CD4-positive, alpha-beta T cell treated with Interleukin-6 for 4 hours (primary cell): Measurements from ENCODE around the gene SIDT1.
A peak's percentile ranks its signal among the peaks of the same experiment; 100 is the strongest.

ENCODE experiments used
- DNase-seq: peaks from one replicate; pipeline ENCODE4 v3.0.0-alpha.2; 2020; ENCODE audit warnings: mixed read lengths

Gene SIDT1

GRCh38 chr3:113531826-113532697 is at the start of gene SIDT1:
TSS of gene SIDT1 (plus strand) at chr3:113532555. CDS start at chr3:113533022, 467 bp downstream.
- DNase-seq: peak; percentile 80

- peak; percentile 36 for DNase-seq
Measured at GRCh38 chr3:113485161-113485609, 47.2 kb upstream of the SIDT1 start.

GRCh38 chr3:113495035-113495434 is 37.3 kb upstream of the SIDT1 start:
- DNase-seq: peak; percentile 60

GRCh38 chr3:113496924-113497323 is 35.4 kb upstream of the SIDT1 start:
- no peak for DNase-seq

- DNase-seq: no peak
Measured at GRCh38 chr3:113498221-113499005, 33.9 kb upstream of the SIDT1 start.

GRCh38 chr3:113499081-113499480 is 33.3 kb upstream of the SIDT1 start:
- no peak for DNase-seq

- DNase-seq: no peak
Measured at GRCh38 chr3:113501597-113501996, 30.8 kb upstream of the SIDT1 start.

GRCh38 chr3:113505867-113506266 is 26.5 kb upstream of the SIDT1 start:
- no peak for DNase-seq

GRCh38 chr3:113507501-113508067 is 24.8 kb upstream of the SIDT1 start:
- no peak for DNase-seq

- DNase-seq: no peak
Measured at GRCh38 chr3:113508966-113509365, 23.4 kb upstream of the SIDT1 start.

- DNase-seq: no peak
Measured at GRCh38 chr3:113514265-113514769, 18.0 kb upstream of the SIDT1 start.

- DNase-seq: no peak
Measured at GRCh38 chr3:113516115-113516505, 16.2 kb upstream of the SIDT1 start.

- DNase-seq: no peak
Measured at GRCh38 chr3:113521981-113522380, 10.4 kb upstream of the SIDT1 start.

GRCh38 chr3:113523241-113523640 is 9.1 kb upstream of the SIDT1 start:
- DNase-seq: no peak

- DNase-seq: peak; percentile 62
Measured at GRCh38 chr3:113532698-113533533, 561 bp downstream of the SIDT1 start.

- DNase-seq: peak; percentile 58
Measured at GRCh38 chr3:113533534-113533892, 1.2 kb downstream of the SIDT1 start.

GRCh38 chr3:113534365-113534764 is 2.0 kb downstream of the SIDT1 start:
- DNase-seq: peak; percentile 20

- DNase-seq: no peak
Measured at GRCh38 chr3:113535898-113536297, 3.5 kb downstream of the SIDT1 start.

GRCh38 chr3:113536627-113537101 is 4.3 kb downstream of the SIDT1 start:
- DNase-seq: no peak

- DNase-seq: no peak
Measured at GRCh38 chr3:113537155-113537554, 4.8 kb downstream of the SIDT1 start.

GRCh38 chr3:113541519-113541918 is 9.2 kb downstream of the SIDT1 start:
- DNase-seq: no peak

- no peak for DNase-seq
Measured at GRCh38 chr3:113545594-113545993, 13.2 kb downstream of the SIDT1 start.
